ENCODE data around the gene RNPEPL1.

Gene RNPEPL1

DNA sequence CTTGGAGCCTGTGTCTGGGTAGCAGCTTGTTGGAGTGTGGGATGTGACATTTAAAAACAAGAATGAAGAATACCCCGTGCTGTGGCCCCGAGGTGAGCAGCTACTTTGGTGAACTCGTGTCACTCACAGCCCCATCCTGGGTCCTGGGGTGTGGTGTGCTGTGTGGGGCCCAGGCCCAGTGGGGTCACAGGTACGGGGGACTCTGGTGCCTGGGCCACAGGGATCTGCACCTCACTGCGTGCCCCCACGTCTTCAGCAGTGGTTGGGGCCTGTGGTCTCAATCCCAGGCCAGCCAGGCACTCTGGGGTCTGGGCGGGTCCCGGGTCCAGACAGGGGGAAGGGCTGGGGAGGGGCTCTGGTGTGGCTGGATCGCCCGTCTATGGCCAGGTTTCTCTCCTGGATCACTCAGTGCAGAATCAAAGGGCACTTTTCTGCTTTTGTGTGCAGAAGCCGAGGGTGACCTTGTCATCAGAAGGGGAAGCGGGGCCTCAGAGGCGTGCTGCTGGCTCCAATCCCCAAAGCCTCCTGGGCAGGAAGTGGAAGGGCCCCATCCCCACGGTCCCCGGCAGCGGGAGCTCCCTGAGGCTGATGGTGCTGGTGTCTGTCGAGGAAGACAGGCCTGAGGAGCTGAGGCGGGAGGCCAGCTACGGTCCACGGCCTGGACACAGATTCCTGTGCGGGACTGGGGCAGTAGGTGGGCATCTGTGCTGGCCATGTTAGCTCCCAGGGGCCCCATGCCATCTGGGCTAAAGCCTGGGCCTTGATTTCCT is 58.4 kb downstream of the RNPEPL1 start:
- no peak for DNase-seq (ENCODE audit: low read depth)

DNA sequence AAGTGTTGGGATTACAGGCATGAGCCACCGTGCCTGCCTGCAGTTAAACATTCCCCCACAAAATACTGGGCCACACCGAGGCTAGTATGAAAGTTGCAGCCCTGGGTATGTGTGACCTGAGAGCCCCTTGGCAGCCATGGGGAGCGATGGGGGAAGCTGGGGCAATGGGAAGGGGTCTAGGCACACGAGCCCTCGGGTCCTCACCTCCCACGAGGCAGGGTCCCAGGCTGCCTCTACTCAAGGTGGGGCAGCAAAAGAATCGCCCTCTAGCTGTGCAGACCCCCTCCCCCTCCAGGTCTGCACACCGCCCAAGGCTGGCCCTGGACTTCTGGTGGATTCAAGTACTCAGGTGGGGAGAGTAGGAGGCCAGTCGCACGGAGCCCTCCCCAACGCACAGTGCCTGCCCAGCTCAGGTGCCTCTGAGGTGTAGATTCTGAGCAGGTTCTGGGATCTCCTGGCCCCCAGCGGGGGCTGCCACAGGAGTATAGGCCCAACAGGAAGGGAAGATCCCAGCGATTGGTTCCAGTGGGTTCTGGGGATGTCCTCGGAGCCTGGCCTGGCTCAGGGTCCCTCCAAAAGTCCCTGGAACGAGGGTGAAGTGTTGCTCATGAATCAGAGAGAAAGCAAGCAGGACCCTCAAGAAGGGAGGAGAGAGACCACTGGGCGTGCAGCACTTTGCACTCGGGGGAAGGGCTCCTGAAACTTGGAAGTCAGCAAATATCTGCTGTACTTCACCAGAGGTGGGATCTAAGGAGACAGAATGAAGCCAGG is 59.6 kb downstream of the RNPEPL1 start:
- no peak for DNase-seq (ENCODE audit: low read depth)

DNA sequence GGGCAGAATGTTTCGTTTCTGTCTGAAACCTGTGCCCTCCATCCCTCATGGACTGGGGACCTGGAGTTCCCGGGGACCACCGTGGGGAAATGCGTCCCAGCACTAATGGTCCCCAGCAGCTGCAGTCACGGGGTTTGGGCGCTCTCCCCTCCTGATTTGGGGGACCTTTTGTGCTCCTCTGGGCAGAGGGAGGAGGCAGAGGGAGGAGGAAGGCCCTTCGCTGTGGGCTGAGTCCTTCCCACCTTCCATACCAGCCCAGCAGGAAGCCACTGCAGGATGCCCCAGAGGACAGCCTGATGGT is 60.2 kb downstream of the RNPEPL1 start:
- no peak for DNase-seq (ENCODE audit: low read depth)

DNA sequence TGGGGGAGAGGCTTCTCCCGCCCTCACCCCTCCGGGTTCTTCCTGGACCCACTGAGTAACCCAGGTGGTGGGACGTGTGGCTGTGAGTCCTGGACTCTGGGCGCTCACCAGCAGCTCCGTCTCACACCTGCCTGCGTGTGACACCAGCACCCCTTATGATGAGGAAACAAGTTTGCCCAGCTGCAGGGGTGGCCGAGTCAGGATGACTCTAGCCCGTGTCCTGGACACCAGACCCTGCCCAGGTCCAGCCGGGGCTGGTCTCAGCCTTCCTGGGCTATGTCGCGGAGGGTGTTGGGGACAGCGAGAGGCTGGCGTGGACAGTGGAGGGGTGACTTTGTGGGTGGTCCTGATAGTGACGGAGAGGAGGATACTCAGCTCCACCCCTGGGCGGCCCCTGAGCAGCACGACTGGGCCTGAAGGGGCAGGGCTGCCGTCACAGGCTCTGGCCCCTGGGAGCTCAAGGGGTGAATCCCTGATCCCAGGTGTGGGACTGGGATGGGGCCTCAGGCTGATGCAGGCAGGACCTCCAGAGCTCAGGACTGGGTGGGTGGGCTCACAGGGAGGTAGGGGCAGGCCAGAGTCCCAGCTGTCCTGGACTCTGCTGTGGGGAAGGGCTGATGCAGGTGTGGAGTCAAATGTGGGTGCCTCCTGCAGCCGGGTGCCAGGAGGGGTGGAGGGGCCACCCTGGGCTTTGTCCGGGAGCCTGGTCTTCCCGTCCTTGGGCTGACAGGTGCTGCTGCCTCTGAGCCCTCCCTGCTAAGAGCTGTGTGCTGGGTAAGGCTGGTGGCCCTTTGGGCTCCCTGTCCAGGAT is 60.7 kb downstream of the RNPEPL1 start:
- no peak for DNase-seq (ENCODE audit: low read depth)

DNA sequence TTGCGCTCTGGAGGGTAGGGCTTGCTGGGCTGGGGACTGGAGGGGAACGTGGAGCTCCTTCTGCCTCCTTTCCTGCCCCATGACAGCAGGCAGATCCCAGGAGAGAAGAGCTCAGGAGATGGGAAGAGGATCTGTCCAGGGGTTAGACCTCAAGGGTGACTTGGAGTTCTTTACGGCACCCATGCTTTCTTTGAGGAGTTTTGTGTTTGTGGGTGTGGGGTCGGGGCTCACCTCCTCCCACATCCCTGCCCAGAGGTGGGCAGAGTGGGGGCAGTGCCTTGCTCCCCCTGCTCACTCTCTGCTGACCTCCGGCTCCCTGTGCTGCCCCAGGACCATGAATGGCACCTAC is 61.3 kb downstream of the RNPEPL1 start:
- DNase-seq (ENCODE audit: low read depth): no peak

DNA sequence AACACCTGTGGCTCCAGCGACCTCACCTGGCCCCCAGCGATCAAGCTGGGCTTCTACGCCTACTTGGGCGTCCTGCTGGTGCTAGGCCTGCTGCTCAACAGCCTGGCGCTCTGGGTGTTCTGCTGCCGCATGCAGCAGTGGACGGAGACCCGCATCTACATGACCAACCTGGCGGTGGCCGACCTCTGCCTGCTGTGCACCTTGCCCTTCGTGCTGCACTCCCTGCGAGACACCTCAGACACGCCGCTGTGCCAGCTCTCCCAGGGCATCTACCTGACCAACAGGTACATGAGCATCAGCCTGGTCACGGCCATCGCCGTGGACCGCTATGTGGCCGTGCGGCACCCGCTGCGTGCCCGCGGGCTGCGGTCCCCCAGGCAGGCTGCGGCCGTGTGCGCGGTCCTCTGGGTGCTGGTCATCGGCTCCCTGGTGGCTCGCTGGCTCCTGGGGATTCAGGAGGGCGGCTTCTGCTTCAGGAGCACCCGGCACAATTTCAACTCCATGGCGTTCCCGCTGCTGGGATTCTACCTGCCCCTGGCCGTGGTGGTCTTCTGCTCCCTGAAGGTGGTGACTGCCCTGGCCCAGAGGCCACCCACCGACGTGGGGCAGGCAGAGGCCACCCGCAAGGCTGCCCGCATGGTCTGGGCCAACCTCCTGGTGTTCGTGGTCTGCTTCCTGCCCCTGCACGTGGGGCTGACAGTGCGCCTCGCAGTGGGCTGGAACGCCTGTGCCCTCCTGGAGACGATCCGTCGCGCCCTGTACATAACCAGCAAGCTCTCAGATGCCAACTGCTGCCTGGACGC is 61.9 kb downstream of the RNPEPL1 start:
- DNase-seq (ENCODE audit: low read depth): no peak
